Ishikawa (cell line): ENCODE measurements around the gene FABP6.

ENCODE experiments used
- CEBPB ChIP-seq: IDR thresholded peaks from 2 replicates; pipeline ENCODE4 v1.6.1; 2012
- CREB1 ChIP-seq: IDR thresholded peaks from 2 replicates; pipeline ENCODE4 v1.6.1; 2012; ENCODE audit warnings: low read depth
- EGR1 ChIP-seq: IDR thresholded peaks from 2 replicates; pipeline ENCODE4 v1.6.1; 2012
- EP300 ChIP-seq: IDR thresholded peaks from 2 replicates; pipeline ENCODE4 v1.6.1; 2012; ENCODE audit warnings: borderline replicate concordance
- FOXM1 ChIP-seq: IDR thresholded peaks from 2 replicates; pipeline ENCODE4 v1.6.1; 2012; ENCODE audit warnings: low read depth, borderline replicate concordance
- NFIC ChIP-seq: IDR thresholded peaks from 2 replicates; pipeline ENCODE4 v1.6.1; 2012
- RAD21 ChIP-seq: IDR thresholded peaks from 2 replicates; pipeline ENCODE4 v1.6.1; 2012; ENCODE audit warnings: low read depth
- TAF1 ChIP-seq: IDR thresholded peaks from 2 replicates; pipeline ENCODE4 v1.6.1; 2012; ENCODE audit warnings: low read depth, mild to moderate bottlenecking
- TCF12 ChIP-seq: IDR thresholded peaks from 2 replicates; pipeline ENCODE4 v1.6.1; 2012; ENCODE audit warnings: low read depth
- TEAD4 ChIP-seq: IDR thresholded peaks from 2 replicates; pipeline ENCODE4 v1.6.1; 2012
- YY1 ChIP-seq: IDR thresholded peaks from 2 replicates; pipeline ENCODE4 v1.6.1; 2012; ENCODE audit warnings: low read depth
- ZBTB7A ChIP-seq: IDR thresholded peaks from 2 replicates; pipeline ENCODE4 v1.6.1; 2012; ENCODE audit warnings: low read depth
- TF ChIP-seq, protein P1 (sequence below): IDR thresholded peaks from 2 replicates; pipeline ENCODE4 v1.6.1; 2012
- TF ChIP-seq, protein P2 (sequence below): IDR thresholded peaks from 2 replicates; pipeline ENCODE4 v1.6.1; 2012; ENCODE audit warnings: low read depth, mild to moderate bottlenecking
- TF ChIP-seq, protein P3 (sequence below): IDR thresholded peaks from 2 replicates; pipeline ENCODE4 v1.6.1; 2012

Gene FABP6

DNA sequence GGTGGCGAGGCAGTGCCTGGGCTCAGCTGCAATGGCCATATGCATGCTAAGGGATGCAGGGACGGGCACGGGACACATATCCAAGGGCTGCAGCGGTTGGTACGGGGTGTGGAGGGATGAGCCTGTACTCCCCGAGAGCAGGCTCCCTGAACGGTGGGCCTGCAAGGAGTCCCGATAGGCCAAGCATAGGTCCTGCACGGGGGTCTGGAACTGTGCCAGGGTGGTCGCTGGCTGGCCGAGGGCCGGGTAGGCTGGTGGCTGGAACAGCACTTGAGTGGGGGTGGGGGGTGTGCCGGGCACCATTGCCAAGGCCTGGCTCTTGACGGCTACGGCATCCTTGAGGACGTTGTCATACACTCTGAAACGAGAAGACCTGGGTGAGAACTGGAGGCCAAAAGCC is 24.1 kb downstream of the FABP6 start:
- TF ChIP-seq, protein P1, sequence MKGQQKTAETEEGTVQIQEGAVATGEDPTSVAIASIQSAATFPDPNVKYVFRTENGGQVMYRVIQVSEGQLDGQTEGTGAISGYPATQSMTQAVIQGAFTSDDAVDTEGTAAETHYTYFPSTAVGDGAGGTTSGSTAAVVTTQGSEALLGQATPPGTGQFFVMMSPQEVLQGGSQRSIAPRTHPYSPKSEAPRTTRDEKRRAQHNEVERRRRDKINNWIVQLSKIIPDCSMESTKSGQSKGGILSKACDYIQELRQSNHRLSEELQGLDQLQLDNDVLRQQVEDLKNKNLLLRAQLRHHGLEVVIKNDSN, result no peak
- TF ChIP-seq EP300 (no peak), YY1 (no peak), EGR1 (no peak), NFIC (no peak), TAF1 (no peak), TEAD4 (no peak), CREB1 (no peak), FOXM1 (no peak), CEBPB (no peak), RAD21 (no peak), TCF12 (no peak), ZBTB7A (no peak)
- TF ChIP-seq, protein P2, sequence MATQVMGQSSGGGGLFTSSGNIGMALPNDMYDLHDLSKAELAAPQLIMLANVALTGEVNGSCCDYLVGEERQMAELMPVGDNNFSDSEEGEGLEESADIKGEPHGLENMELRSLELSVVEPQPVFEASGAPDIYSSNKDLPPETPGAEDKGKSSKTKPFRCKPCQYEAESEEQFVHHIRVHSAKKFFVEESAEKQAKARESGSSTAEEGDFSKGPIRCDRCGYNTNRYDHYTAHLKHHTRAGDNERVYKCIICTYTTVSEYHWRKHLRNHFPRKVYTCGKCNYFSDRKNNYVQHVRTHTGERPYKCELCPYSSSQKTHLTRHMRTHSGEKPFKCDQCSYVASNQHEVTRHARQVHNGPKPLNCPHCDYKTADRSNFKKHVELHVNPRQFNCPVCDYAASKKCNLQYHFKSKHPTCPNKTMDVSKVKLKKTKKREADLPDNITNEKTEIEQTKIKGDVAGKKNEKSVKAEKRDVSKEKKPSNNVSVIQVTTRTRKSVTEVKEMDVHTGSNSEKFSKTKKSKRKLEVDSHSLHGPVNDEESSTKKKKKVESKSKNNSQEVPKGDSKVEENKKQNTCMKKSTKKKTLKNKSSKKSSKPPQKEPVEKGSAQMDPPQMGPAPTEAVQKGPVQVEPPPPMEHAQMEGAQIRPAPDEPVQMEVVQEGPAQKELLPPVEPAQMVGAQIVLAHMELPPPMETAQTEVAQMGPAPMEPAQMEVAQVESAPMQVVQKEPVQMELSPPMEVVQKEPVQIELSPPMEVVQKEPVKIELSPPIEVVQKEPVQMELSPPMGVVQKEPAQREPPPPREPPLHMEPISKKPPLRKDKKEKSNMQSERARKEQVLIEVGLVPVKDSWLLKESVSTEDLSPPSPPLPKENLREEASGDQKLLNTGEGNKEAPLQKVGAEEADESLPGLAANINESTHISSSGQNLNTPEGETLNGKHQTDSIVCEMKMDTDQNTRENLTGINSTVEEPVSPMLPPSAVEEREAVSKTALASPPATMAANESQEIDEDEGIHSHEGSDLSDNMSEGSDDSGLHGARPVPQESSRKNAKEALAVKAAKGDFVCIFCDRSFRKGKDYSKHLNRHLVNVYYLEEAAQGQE, result no peak
- TF ChIP-seq, protein P3, sequence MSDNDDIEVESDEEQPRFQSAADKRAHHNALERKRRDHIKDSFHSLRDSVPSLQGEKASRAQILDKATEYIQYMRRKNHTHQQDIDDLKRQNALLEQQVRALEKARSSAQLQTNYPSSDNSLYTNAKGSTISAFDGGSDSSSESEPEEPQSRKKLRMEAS, result no peak

GRCh38 chr5:160254706-160255105 is 25.4 kb downstream of the FABP6 start:
- no peak for TF ChIP-seq CEBPB
- TF ChIP-seq, protein P3, result no peak
- TF ChIP-seq RAD21, result no peak
- TF ChIP-seq TCF12, result no peak
- no peak for TF ChIP-seq TAF1
- no peak for TF ChIP-seq ZBTB7A
- TF ChIP-seq EP300, result no peak
- TF ChIP-seq NFIC, result no peak
- TF ChIP-seq YY1, result no peak
- TF ChIP-seq, protein P2, result no peak
- TF ChIP-seq EGR1, result no peak
- TF ChIP-seq TEAD4, result no peak
- TF ChIP-seq, protein P1, result no peak
- no peak for TF ChIP-seq FOXM1
- no peak for TF ChIP-seq CREB1

DNA sequence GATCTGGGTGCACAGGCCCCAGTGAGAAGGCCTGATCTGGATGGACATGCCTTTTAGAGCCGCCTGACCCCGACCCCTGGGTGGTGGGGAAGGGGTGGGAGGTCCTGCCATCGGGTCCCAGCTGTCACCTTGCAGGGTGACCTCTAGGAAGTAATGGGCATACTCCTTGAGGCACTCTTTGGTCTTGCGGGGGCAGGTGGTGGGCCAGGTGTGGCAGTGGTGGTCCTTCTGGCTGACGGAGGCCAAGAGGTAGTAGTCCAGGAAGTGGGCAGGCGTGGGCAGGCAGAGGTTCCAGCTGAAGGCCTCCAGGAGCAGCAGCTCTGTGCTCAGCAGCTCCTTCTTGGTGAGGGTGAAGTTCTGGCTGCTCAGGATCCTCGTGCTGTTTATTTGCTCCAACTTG is 30.0 kb downstream of the FABP6 start:
- TF ChIP-seq RAD21 (no peak), TAF1 (no peak), EP300 (no peak)

DNA sequence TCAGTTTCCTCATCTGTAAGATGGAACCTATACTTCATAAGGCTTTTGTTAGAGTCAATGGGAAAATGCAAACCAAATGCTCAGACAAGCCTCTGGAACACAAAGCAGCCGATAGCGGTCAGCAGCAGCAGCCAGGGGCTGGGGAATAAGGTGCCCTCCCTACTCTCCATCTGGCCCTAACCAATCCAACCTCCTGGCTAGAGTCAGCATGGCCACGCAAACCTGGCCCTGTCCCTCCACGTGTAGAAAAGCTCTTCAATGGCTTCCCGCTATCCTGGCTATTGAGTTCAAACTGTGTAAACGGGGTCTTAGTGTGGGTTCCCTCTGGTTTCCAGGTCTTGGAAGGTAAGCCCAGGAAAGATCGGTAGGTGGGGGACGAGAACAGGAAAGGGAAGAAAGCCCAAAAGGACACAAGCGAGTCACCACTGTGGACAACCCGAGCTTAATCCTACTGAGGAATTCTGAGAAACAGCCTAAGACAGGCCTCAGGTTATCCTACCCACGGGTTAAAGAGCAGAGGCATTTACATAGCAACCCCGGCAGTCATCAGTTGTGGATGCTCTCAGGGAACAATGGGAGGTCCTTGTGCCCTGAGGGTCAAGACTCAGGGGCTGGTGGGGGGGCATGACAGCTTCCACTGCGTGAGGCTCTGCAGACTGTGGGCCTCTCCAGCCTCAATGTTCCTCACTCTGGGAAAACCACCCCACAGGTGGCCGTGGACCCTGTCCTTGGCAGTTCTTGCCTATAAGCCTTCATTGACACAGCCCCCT is 30.9 kb downstream of the FABP6 start:
- TF ChIP-seq TCF12 (no peak), FOXM1 (no peak), RAD21 (no peak), NFIC (no peak), YY1 (no peak), TEAD4 (no peak), EGR1 (no peak), CREB1 (no peak), EP300 (no peak)
- TF ChIP-seq, protein P2, result no peak
- TF ChIP-seq, protein P1, result no peak
